ENCODE measurements around the gene GNAI1.

- TF ChIP-seq, protein P1, sequence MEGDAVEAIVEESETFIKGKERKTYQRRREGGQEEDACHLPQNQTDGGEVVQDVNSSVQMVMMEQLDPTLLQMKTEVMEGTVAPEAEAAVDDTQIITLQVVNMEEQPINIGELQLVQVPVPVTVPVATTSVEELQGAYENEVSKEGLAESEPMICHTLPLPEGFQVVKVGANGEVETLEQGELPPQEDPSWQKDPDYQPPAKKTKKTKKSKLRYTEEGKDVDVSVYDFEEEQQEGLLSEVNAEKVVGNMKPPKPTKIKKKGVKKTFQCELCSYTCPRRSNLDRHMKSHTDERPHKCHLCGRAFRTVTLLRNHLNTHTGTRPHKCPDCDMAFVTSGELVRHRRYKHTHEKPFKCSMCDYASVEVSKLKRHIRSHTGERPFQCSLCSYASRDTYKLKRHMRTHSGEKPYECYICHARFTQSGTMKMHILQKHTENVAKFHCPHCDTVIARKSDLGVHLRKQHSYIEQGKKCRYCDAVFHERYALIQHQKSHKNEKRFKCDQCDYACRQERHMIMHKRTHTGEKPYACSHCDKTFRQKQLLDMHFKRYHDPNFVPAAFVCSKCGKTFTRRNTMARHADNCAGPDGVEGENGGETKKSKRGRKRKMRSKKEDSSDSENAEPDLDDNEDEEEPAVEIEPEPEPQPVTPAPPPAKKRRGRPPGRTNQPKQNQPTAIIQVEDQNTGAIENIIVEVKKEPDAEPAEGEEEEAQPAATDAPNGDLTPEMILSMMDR (IDR thresholded peaks at IDR 0.05) = no peak
- TF ChIP-seq POLR2A (IDR thresholded peaks at IDR 0.05) = no peak
Measured at GRCh38 chr7:80135309-80136104, 876 bp downstream of the GNAI1 start.
